Effector memory CD4-positive, alpha-beta T cell (primary cell): Measurements from ENCODE around the gene SYNJ2.

Experiments
- DNase-seq, 3 donors: peaks; one replicate each; pipeline ENCODE4 v3.0.0-alpha.2; 2020
- H3K27ac ChIP-seq: 2 replicates; pipeline ENCODE4 v1.7.0; 2013; ENCODE audit warnings: mild to moderate bottlenecking, low read length, moderate library complexity; ENCODE audit not compliant: insufficient read depth, poor library complexity, severe bottlenecking
- H3K27me3 ChIP-seq: replicated peaks from 2 replicates; pipeline ENCODE4 v1.7.0; 2013; ENCODE audit warnings: mild to moderate bottlenecking, low read length; ENCODE audit not compliant: insufficient read depth, control insufficient read depth, poor library complexity, severe bottlenecking
- H3K36me3 ChIP-seq: 2 replicates; pipeline ENCODE4 v1.7.0; 2013; ENCODE audit warnings: mild to moderate bottlenecking, low read length, moderate library complexity; ENCODE audit not compliant: control insufficient read depth, insufficient read depth
- H3K4me1 ChIP-seq: 2 replicates; pipeline ENCODE4 v1.7.0; 2013; ENCODE audit warnings: low read length, mild to moderate bottlenecking; ENCODE audit not compliant: control insufficient read depth, insufficient read depth, poor library complexity, severe bottlenecking
- H3K4me3 ChIP-seq: 2 replicates; pipeline ENCODE4 v1.7.0; 2013; ENCODE audit warnings: low read length, low read depth, mild to moderate bottlenecking; ENCODE audit not compliant: insufficient read depth, poor library complexity, severe bottlenecking
- H3K9me3 ChIP-seq: 2 replicates; pipeline ENCODE4 v1.7.0; 2013; ENCODE audit warnings: mild to moderate bottlenecking, low read length, moderate library complexity; ENCODE audit not compliant: control insufficient read depth

The SYNJ2 gene

GRCh38 chr6:158014505-158015187 lies 33.0 kb downstream of the SYNJ2 start:
- Histone ChIP-seq H3K27me3 (no peaks in the 10 kb centered on the region), H3K27ac (no peak overlapping the region), H3K4me1 (peaks cover 23% of the 10 kb centered on the region), H3K4me3 (no peak overlapping the region), H3K9me3 (no peaks in the 10 kb centered on the region), H3K36me3 (peaks cover 6% of the 10 kb centered on the region)
- DNase-seq: no peak

- Histone ChIP-seq H3K4me1 (peaks cover 18% of the 10 kb centered on the region), H3K4me3 (no peak overlapping the region), H3K9me3 (no peaks in the 10 kb centered on the region), H3K27ac (no peak overlapping the region), H3K36me3 (peaks cover 11% of the 10 kb centered on the region), H3K27me3 (no peaks in the 10 kb centered on the region)
- DNase-seq: no peak
Measured at GRCh38 chr6:158015188-158015506, 33.5 kb downstream of the SYNJ2 start.

GRCh38 chr6:158016571-158017383 lies 35.1 kb downstream of the SYNJ2 start:
- Histone ChIP-seq H3K9me3 (no peaks in the 10 kb centered on the region), H3K27me3 (no peaks in the 10 kb centered on the region), H3K4me3 (no peak overlapping the region), H3K4me1 (peaks cover 10% of the 10 kb centered on the region), H3K27ac (no peak overlapping the region), H3K36me3 (peaks cover 15% of the 10 kb centered on the region)
- no peak for DNase-seq

- Histone ChIP-seq H3K9me3 (no peaks in the 10 kb centered on the region), H3K27ac (no peak overlapping the region), H3K36me3 (peaks cover 15% of the 10 kb centered on the region), H3K27me3 (no peaks in the 10 kb centered on the region), H3K4me1 (peaks cover 10% of the 10 kb centered on the region), H3K4me3 (no peak overlapping the region)
- no peak for DNase-seq
Measured at GRCh38 chr6:158017621-158018040, 36.0 kb downstream of the SYNJ2 start.

GRCh38 chr6:158018041-158018771 lies 36.5 kb downstream of the SYNJ2 start:
- Histone ChIP-seq H3K4me3 (no peak overlapping the region), H3K27ac (no peak overlapping the region), H3K36me3 (peaks cover 15% of the 10 kb centered on the region)

GRCh38 chr6:158018851-158019361 lies 37.2 kb downstream of the SYNJ2 start:
- Histone ChIP-seq H3K36me3 (peaks cover 15% of the 10 kb centered on the region), H3K9me3 (no peaks in the 10 kb centered on the region), H3K4me1 (peaks cover 10% of the 10 kb centered on the region), H3K27ac (no peak overlapping the region), H3K27me3 (no peaks in the 10 kb centered on the region), H3K4me3 (no peak overlapping the region)
- no peak for DNase-seq

More at GRCh38 chr6:158018041-158018771, 36.5 kb downstream of the SYNJ2 start:
- Histone ChIP-seq H3K27me3 (no peaks in the 10 kb centered on the region), H3K4me1 (peaks cover 10% of the 10 kb centered on the region), H3K9me3 (no peaks in the 10 kb centered on the region)
- DNase-seq: no peak

GRCh38 chr6:158019416-158019815 lies 37.8 kb downstream of the SYNJ2 start:
- H3K4me3 ChIP-seq: no peak overlapping the region
- no peak for DNase-seq
- no peaks in the 10 kb centered on the region for H3K27me3 ChIP-seq
- no peak overlapping the region for H3K27ac ChIP-seq
- peaks cover 15% of the 10 kb centered on the region for H3K36me3 ChIP-seq
- no peaks in the 10 kb centered on the region for H3K9me3 ChIP-seq
- H3K4me1 ChIP-seq: peaks cover 8% of the 10 kb centered on the region

- Histone ChIP-seq H3K4me1 (no peaks in the 10 kb centered on the region), H3K4me3 (no peak overlapping the region), H3K27me3 (no peaks in the 10 kb centered on the region), H3K36me3 (peaks cover 15% of the 10 kb centered on the region), H3K27ac (no peak overlapping the region), H3K9me3 (no peaks in the 10 kb centered on the region)
- no peak for DNase-seq
Measured at GRCh38 chr6:158020272-158020711, 38.6 kb downstream of the SYNJ2 start.

GRCh38 chr6:158020811-158021210 lies 39.1 kb downstream of the SYNJ2 start:
- H3K4me1 ChIP-seq: peaks cover 3% of the 10 kb centered on the region
- H3K27me3 ChIP-seq: no peaks in the 10 kb centered on the region
- peaks cover 15% of the 10 kb centered on the region for H3K36me3 ChIP-seq
- no peak overlapping the region for H3K27ac ChIP-seq
- no peak overlapping the region for H3K4me3 ChIP-seq
- DNase-seq: no peak
- H3K9me3 ChIP-seq: no peaks in the 10 kb centered on the region
